ENCODE measurements around the gene OLA1. TPM values are rescaled to one million over a fixed set of nuclear protein-coding genes. Genes with fewer than 3 reads are reported as not detected.

Gene OLA1
- polyA plus RNA-seq, 1 donor from 2014 or later: 134 TPM

- no peak overlapping the region for H3K4me2 ChIP-seq (ENCODE audit: low read length)
- H3K9me2 ChIP-seq (ENCODE audit: insufficient read depth, low read length): no peaks in the 10 kb centered on the region
- H3F3A ChIP-seq (ENCODE audit: insufficient read depth, low read length, poor library complexity, severe bottlenecking): no peaks in the 10 kb centered on the region
- no peak overlapping the region for H3K4me3 ChIP-seq (ENCODE audit: low read length)
- no peak overlapping the region for H3K27ac ChIP-seq (ENCODE audit: low read length)
- TF ChIP-seq EZH2 (IDR thresholded peaks at IDR 0.05; ENCODE audit: borderline replicate concordance, insufficient read depth, low read length, poor library complexity, severe bottlenecking): no peak
- no peak for TF ChIP-seq POLR2AphosphoS5 (IDR thresholded peaks at IDR 0.05)
- no peak for TF ChIP-seq MXI1 (conservative IDR thresholded peaks at IDR 0.05; ENCODE audit: poor library complexity, severe bottlenecking)
- TF ChIP-seq, protein P1, sequence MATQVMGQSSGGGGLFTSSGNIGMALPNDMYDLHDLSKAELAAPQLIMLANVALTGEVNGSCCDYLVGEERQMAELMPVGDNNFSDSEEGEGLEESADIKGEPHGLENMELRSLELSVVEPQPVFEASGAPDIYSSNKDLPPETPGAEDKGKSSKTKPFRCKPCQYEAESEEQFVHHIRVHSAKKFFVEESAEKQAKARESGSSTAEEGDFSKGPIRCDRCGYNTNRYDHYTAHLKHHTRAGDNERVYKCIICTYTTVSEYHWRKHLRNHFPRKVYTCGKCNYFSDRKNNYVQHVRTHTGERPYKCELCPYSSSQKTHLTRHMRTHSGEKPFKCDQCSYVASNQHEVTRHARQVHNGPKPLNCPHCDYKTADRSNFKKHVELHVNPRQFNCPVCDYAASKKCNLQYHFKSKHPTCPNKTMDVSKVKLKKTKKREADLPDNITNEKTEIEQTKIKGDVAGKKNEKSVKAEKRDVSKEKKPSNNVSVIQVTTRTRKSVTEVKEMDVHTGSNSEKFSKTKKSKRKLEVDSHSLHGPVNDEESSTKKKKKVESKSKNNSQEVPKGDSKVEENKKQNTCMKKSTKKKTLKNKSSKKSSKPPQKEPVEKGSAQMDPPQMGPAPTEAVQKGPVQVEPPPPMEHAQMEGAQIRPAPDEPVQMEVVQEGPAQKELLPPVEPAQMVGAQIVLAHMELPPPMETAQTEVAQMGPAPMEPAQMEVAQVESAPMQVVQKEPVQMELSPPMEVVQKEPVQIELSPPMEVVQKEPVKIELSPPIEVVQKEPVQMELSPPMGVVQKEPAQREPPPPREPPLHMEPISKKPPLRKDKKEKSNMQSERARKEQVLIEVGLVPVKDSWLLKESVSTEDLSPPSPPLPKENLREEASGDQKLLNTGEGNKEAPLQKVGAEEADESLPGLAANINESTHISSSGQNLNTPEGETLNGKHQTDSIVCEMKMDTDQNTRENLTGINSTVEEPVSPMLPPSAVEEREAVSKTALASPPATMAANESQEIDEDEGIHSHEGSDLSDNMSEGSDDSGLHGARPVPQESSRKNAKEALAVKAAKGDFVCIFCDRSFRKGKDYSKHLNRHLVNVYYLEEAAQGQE (IDR thresholded peaks at IDR 0.05; ENCODE audit: borderline replicate concordance): no peak
- no peak for TF ChIP-seq SMC3 (conservative IDR thresholded peaks at IDR 0.05; ENCODE audit: poor library complexity)
- TF ChIP-seq TAF1 (IDR thresholded peaks at IDR 0.05; ENCODE audit: low read depth): no peak
- TF ChIP-seq CTCF (IDR thresholded peaks at IDR 0.05; ENCODE audit: poor library complexity, severe bottlenecking): no peak
- no peak for TF ChIP-seq EP300 (conservative IDR thresholded peaks at IDR 0.05; ENCODE audit: poor library complexity, severe bottlenecking)
- no peak for TF ChIP-seq RAD21 (conservative IDR thresholded peaks at IDR 0.05)
- H3K36me3 ChIP-seq (ENCODE audit: insufficient read depth, low read length): no peaks in the 10 kb centered on the region
- H3K9me3 ChIP-seq (ENCODE audit: low read length): no peaks in the 10 kb centered on the region
- H2AFZ ChIP-seq (ENCODE audit: low read depth, low read length): no peak overlapping the region
- no peaks in the 10 kb centered on the region for H3K79me2 ChIP-seq (replicated peaks; ENCODE audit: insufficient read depth, low read length)
- no peaks in the 10 kb centered on the region for H3K27me3 ChIP-seq (ENCODE audit: insufficient read depth, low read depth, low read length)
- no peaks in the 10 kb centered on the region for H4K20me1 ChIP-seq (ENCODE audit: insufficient read depth)
- no peak overlapping the region for H3K9ac ChIP-seq (ENCODE audit: low read length)
Observed at GRCh38 chr2:174051068-174051467, 197.3 kb downstream of the OLA1 start.

DNA sequence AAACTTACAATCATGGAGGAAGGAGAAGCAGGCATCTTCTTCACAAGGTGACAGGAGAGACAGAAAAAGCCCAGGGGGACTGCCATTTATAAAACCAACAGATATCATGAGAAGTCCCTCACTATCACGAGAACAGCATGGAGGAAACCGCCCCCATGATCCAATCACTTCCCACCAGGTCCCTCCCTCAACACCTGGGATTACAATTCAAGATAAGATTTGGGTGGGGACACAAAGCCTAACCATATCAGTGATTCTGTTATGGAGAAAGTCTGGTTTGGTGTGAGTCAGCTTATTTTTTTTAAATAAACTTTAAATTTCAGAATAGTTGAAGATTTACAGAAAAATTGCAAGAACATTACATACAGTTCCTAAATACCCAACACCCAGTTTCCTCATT is 198.4 kb downstream of the OLA1 start:
- Histone ChIP-seq H3K4me2 (ENCODE audit: low read length) (no peak overlapping the region), H3K27ac (ENCODE audit: low read length) (no peak overlapping the region), H3F3A (ENCODE audit: insufficient read depth, low read length, poor library complexity, severe bottlenecking) (no peaks in the 10 kb centered on the region), H3K4me3 (ENCODE audit: low read length) (no peak overlapping the region), H3K9me2 (ENCODE audit: insufficient read depth, low read length) (no peaks in the 10 kb centered on the region), H3K79me2 (replicated peaks; ENCODE audit: insufficient read depth, low read length) (no peaks in the 10 kb centered on the region), H4K20me1 (ENCODE audit: insufficient read depth) (no peaks in the 10 kb centered on the region), H3K9me3 (ENCODE audit: low read length) (no peaks in the 10 kb centered on the region), H3K27me3 (ENCODE audit: insufficient read depth, low read depth, low read length) (no peaks in the 10 kb centered on the region), H2AFZ (ENCODE audit: low read depth, low read length) (no peak overlapping the region), H3K9ac (ENCODE audit: low read length) (no peak overlapping the region), H3K36me3 (ENCODE audit: insufficient read depth, low read length) (no peaks in the 10 kb centered on the region)
- no peak for TF ChIP-seq TAF1 (IDR thresholded peaks at IDR 0.05; ENCODE audit: low read depth)
- no peak for TF ChIP-seq CTCF (IDR thresholded peaks at IDR 0.05; ENCODE audit: poor library complexity, severe bottlenecking)
